22Rv1 (cell line): ENCODE results near the gene LGALS4.

Experiments used
- H3K27ac ChIP-seq: fragments of 450-650 bp; 2 replicates; pipeline ENCODE4 v1.5.1; 2017
- ZFX ChIP-seq: fragments of 450-650 bp; IDR thresholded peaks from 2 replicates; pipeline ENCODE4 v1.6.1; 2017; ENCODE audit warnings: antibody characterized with exemption, borderline replicate concordance
- TF ChIP-seq, protein P1 (sequence below): fragments of 450-650 bp; IDR thresholded peaks from 2 replicates; pipeline ENCODE4 v1.5.1; 2017; ENCODE audit warnings: mild to moderate bottlenecking

Gene LGALS4

DNA sequence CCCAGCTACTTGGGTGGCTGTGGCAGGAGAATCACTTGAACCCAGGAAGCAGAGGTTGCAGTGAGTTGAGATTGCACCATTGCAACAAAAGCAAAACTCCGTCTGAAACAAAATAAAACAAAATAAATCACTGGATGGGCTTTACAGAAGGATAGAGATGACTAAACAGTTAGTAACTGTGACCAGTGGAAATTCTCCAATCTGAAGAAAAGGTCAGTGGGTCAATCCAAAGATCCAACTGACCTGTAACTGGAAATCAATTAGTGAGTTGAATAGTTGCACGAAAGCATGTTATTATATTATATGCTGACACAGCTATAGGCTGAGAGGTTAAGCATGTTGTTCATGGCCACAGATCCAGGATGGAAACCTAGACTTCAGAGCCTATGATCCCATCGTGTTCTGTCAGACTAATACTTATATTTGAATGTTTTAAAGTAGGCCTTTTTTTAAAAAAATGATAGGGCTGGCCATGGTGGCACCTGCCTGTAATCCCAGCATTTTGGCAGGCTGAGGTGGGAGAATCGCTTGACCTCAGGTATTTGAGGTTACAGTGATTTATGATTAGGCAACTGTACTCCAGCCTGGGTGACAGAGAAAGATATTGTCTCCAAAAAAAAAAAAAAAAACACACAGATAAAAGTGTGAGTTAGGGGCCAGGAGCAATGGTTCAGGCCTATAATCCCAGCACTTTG lies 17.4 kb upstream of the LGALS4 start:
- peak overlapping the region; percentile 100 for H3K27ac ChIP-seq
- no peak for TF ChIP-seq ZFX
- TF ChIP-seq, protein P1, sequence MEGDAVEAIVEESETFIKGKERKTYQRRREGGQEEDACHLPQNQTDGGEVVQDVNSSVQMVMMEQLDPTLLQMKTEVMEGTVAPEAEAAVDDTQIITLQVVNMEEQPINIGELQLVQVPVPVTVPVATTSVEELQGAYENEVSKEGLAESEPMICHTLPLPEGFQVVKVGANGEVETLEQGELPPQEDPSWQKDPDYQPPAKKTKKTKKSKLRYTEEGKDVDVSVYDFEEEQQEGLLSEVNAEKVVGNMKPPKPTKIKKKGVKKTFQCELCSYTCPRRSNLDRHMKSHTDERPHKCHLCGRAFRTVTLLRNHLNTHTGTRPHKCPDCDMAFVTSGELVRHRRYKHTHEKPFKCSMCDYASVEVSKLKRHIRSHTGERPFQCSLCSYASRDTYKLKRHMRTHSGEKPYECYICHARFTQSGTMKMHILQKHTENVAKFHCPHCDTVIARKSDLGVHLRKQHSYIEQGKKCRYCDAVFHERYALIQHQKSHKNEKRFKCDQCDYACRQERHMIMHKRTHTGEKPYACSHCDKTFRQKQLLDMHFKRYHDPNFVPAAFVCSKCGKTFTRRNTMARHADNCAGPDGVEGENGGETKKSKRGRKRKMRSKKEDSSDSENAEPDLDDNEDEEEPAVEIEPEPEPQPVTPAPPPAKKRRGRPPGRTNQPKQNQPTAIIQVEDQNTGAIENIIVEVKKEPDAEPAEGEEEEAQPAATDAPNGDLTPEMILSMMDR, result no peak

DNA sequence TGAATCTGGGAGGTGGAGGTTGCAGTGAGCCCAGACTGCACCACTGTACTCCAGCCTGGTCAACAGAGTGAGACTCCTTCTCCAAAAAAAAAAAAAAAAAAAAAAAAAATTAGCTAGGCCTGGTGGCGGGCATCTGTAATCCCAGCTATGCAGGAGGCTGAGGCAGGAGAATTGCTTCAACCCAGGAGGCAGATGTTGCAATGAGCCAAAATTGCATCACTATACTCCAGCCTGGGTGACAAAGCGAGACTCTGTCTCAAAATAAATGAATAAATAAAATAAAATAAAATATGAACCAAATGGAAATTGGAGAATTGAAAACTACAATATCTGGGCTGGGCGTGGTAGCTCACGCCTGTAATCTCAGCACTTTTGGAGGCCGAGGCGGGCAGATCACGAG lies 16.5 kb upstream of the LGALS4 start:
- H3K27ac ChIP-seq, result peak overlapping the region; percentile 100

DNA sequence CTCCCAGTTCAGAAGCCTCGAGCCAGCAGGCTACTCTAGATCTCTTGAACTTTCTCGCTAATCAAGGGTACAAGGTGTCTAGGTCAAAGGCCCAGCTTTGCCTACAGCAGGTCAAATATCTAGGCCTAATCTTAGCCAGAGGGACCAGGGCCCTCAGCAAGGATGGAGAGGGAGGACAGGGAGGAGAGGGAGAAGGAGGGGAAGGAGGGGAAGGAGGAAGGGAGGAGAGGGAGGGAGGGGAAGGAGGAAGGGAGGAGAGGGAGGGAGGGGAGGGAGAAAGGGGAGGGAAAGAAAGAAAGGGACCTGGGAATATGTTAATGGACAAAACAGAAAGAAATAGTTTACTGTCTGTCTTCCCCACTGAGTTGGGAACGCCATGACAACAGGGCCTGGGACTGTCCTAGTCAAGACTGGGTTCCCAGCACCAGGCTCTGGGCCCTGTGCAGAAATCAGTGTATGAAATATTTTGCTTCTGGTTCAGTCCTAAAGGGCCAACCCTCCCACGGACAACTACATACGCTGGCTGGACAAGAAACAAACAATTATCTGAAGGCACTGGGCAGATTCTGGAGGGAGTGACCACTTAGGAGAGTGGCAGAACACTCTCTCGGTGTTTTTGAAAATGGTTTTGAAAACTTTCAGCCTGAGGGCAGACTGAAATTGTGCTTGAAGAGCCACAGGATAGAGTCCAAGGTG lies 14.3 kb upstream of the LGALS4 start:
- H3K27ac ChIP-seq, result peak overlapping the region; percentile 100

DNA sequence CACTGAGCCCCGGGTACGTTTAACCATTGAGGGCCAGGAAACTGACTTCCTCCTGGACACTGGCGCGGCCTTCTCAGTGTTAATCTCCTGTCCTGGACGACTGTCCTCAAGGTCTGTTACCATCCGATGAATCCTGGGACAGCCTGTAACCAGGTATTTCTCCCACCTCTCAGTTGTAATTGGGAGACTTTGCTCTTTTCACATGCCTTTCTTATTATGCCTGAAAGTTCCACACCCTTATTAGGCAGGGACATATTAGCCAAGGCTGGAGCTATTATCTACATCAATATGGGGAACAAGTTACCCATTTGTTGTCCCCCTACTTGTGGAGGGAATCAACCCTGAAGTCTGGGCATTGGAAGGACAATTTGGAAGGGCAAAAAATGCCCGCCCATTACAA lies 13.2 kb upstream of the LGALS4 start:
- peak overlapping the region; percentile 100; the same call in 1 of the 2 replicates for H3K27ac ChIP-seq

More for the DNA sequence above, 14.3 kb upstream of the LGALS4 start:
- no peak for TF ChIP-seq ZFX
- TF ChIP-seq, protein P1, result no peak

DNA sequence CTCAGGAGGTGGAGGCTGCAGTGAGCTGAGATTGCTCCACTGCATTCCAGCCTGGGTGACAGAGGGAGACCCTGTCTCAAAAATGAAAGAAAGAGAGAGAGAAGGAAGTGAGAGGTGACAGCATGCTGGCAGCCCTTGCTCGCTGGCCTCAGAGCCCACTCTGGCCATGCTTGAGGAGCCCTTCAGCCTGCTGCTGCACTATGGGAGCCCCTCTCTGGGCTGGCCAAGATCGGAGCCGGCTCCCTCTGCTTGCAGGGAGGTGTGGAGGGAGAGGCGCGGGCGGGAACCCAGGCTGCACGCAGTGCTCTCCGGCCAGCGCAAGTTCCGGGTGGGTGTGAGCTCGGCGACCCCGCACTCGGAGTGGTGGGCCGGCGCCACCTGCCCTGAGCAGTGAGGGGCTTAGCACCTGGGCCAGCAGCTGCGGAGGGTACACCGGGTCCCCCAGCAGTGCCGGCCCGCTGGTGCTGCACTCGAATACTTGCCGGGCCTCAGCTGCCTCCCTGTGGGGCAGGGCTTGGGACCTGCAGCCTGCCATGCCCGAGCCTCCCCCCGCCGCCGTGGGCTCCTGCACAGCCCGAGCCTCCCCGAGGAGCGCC lies 8.6 kb upstream of the LGALS4 start:
- peak overlapping the region; percentile 64 for H3K27ac ChIP-seq

DNA sequence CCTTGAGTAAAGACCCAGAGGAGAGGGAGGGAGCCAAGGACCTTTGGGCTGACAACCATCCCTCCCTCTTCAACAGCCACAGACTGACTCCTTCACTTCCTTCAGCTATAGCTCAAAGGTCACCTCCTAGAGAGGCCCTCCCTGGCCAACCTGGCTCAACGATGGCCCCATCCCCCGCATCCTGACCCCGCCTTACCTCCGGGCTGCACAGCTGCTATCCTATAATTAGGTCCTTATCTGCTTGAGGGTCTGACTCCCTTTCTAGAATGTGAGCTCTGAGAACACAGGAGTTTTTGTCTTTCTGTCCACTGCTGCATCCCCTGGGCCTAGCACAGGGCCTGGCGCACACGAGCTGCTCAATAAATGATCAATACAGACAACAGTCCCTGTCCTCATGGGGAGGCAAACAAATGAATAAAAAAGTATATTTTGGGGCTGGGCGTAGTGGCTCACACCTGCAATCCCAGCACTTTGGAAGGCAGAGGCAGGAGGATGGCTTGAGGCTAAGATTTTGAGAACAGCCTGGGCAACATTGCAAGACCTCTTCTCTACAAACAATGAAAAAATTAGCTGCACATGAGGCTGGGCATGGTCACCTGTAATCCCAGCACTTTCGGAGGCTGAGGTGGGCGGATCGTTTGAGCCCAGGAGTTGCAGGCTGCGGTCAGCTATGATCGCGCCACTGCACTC lies 6.6 kb upstream of the LGALS4 start:
- TF ChIP-seq ZFX, result no peak
- TF ChIP-seq, protein P1, result no peak
- H3K27ac ChIP-seq, result peak overlapping the region; percentile 64

DNA sequence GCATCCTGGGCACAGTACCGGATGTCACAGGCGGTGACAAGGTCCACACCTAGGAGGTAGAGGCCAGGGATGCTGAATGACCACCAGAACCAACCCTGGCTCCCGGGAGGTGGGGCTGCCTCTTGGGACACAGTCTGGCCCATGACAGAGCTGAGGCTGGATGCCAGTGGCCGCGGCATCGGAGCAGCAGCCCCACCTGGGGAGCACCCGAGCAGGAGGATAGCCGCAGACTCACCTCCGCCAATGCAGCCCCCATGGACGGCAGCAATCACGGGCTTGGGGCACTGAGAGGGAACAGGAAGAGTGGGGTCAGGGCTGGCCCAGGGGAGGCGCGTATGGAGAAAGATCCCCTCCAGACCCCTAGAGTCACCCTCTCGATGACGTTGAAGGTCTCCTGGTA lies 4.3 kb upstream of the LGALS4 start:
- peak overlapping the region; percentile 50; the same call in 1 of the 2 replicates for H3K27ac ChIP-seq
- TF ChIP-seq, protein P1, result no peak
- TF ChIP-seq ZFX, result no peak

DNA sequence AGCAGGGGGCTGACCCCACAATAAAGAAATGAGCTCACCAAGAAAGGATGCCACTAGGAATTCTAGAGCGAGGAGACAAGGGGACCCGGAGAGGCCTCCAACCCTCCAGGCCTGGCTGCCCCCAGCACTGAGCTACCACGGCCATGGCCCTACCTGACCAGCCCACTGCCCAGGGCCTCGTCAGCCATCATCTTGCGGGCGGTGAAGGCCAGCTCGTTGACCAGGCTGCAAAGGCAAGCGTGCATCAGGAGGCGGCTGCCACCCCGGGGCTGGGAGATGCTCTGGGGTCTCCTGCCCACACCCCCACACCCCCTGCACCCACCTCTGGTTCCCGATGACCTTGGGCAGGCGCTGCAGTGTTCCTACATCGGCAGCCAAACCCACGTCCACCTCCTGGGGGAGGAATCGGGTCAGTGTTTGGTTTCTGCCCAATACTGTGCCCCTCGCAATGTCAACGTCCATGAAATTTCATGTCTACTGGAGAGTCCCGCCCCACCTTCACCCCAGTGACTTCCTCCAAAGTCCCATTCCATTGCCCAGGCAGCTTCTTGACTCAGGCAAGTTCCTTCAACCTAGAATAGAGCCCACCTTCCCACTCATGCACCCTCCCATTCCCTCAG lies 3.5 kb upstream of the LGALS4 start:
- H3K27ac ChIP-seq, result peak overlapping the region; percentile 50; the same call in 1 of the 2 replicates
- TF ChIP-seq, protein P1, result no peak
- TF ChIP-seq ZFX, result no peak
